ENCODE results near the gene REC8. TPM values are rescaled to one million over a fixed set of nuclear protein-coding genes. Genes with fewer than 3 reads are reported as not detected.
A peak's percentile ranks its signal among the peaks of the same experiment; 100 is the strongest.

The REC8 gene
- total and polyA plus RNA-seq, 2 of the 4 experiments (the other 2 are of a cell fraction) = 0.36 to 3.5 TPM

DNA sequence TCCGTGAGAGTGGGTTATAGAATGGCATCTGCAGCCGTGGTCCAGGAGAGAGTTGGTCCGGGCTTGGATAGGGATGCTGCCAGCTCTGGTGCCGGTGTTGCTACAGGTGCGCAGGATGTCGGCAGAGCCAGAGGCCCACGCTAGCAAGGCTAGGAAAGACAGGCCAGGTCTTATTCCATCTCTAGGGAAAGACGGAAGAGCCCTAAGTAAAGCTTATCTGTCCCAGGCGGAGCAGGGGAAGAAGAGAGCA lies 36.4 kb upstream of the REC8 start:
- peak overlapping the region; percentile 64; the same call in 1 of the 2 replicates for H3K56ac ChIP-seq (ENCODE audit: extremely low read depth, insufficient read depth, low read length)
- H3K36me3 ChIP-seq (ENCODE audit: control insufficient read depth, insufficient read depth, low read length) = peaks cover 23% of the 10 kb centered on the region
- H3K9ac ChIP-seq (ENCODE audit: low read depth, low read length) = peak overlapping the region; percentile 13; the same call in 1 of the 2 replicates
- H2BK120ac ChIP-seq (ENCODE audit: low read depth, low read length) = no peak overlapping the region
- peak overlapping the region; percentile 61 for H4K91ac ChIP-seq (ENCODE audit: insufficient read depth, low read depth, low read length)
- H2BK5ac ChIP-seq (ENCODE audit: low read depth, low read length, poor library complexity, severe bottlenecking) = no peak overlapping the region
- H3K23ac ChIP-seq (ENCODE audit: low read depth, low read length) = peak overlapping the region; percentile 12; the same call in 1 of the 2 replicates
- no TSS peak for BruUV-seq (replicated peaks)
- H3K4me2 ChIP-seq (ENCODE audit: low read depth, low read length) = peak overlapping the region; percentile 87
- H2BK20ac ChIP-seq (ENCODE audit: low read depth, low read length) = no peak overlapping the region
- no peak overlapping the region for H2BK15ac ChIP-seq (ENCODE audit: low read depth, low read length)
- TF ChIP-seq, protein P1, sequence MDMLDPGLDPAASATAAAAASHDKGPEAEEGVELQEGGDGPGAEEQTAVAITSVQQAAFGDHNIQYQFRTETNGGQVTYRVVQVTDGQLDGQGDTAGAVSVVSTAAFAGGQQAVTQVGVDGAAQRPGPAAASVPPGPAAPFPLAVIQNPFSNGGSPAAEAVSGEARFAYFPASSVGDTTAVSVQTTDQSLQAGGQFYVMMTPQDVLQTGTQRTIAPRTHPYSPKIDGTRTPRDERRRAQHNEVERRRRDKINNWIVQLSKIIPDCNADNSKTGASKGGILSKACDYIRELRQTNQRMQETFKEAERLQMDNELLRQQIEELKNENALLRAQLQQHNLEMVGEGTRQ (IDR thresholded peaks at IDR 0.05; ENCODE audit: low read depth, low read length) = no peak
- TF ChIP-seq, protein P2, sequence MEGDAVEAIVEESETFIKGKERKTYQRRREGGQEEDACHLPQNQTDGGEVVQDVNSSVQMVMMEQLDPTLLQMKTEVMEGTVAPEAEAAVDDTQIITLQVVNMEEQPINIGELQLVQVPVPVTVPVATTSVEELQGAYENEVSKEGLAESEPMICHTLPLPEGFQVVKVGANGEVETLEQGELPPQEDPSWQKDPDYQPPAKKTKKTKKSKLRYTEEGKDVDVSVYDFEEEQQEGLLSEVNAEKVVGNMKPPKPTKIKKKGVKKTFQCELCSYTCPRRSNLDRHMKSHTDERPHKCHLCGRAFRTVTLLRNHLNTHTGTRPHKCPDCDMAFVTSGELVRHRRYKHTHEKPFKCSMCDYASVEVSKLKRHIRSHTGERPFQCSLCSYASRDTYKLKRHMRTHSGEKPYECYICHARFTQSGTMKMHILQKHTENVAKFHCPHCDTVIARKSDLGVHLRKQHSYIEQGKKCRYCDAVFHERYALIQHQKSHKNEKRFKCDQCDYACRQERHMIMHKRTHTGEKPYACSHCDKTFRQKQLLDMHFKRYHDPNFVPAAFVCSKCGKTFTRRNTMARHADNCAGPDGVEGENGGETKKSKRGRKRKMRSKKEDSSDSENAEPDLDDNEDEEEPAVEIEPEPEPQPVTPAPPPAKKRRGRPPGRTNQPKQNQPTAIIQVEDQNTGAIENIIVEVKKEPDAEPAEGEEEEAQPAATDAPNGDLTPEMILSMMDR (conservative IDR thresholded peaks at IDR 0.05; ENCODE audit: low read depth, low read length) = no peak
- TF ChIP-seq MAFK (IDR thresholded peaks at IDR 0.05; ENCODE audit: low read depth, low read length) (no peak), NFE2L2 (IDR thresholded peaks at IDR 0.05; ENCODE audit: low read depth, low read length) (no peak), RFX5 (IDR thresholded peaks at IDR 0.05; ENCODE audit: low read depth, low read length) (no peak), CHD1 (IDR thresholded peaks at IDR 0.05; ENCODE audit: low read depth, low read length) (no peak), CEBPB (IDR thresholded peaks at IDR 0.05; ENCODE audit: low read depth, low read length) (no peak), RCOR1 (IDR thresholded peaks at IDR 0.05; ENCODE audit: insufficient replicate concordance, low read length) (no peak), RAD21 (IDR thresholded peaks at IDR 0.05; ENCODE audit: low read length) (no peak), FOS (IDR thresholded peaks at IDR 0.05; ENCODE audit: low read depth, low read length) (no peak), BHLHE40 (IDR thresholded peaks at IDR 0.05; ENCODE audit: low read depth, low read length) (no peak), SMC3 (IDR thresholded peaks at IDR 0.05; ENCODE audit: low read depth, low read length) (no peak), MXI1 (IDR thresholded peaks at IDR 0.05; ENCODE audit: borderline replicate concordance, low read depth, low read length) (no peak)
- POLR2A ChIA-PET (ENCODE audit: unreplicated experiment) = no interaction called here
- 0% methylated on average over 4 of the region's 9 CpGs; no CpG with 5 or more reads in 1 of the 2 experiments for WGBS, 2 experiments (ENCODE audit: extremely low coverage in 2 of 2, insufficient read length in 1 of 2)
- DNase-seq (no peak), ATAC-seq (ENCODE audit: low read depth) (no peak)
- dilution Hi-C loops (cut with HindIII; ENCODE audit: low sequenced_read_pairs, unreplicated experiment) = no loop called here
- H3K9me3 ChIP-seq (ENCODE audit: control insufficient read depth, insufficient read depth, low read length) = no peaks in the 10 kb centered on the region
- H2AK5ac ChIP-seq (ENCODE audit: low read depth, low read length) = no peak overlapping the region; the same call in 1 of the 2 replicates
- H2AFZ ChIP-seq (replicated peaks; ENCODE audit: low read length, poor library complexity) = peak overlapping the region; percentile 99
- H3K14ac ChIP-seq (replicated peaks; ENCODE audit: low read depth, low read length) = peak overlapping the region; percentile 73; the same call in 1 of the 2 replicates
- peaks cover 17 to 38% of the 10 kb centered on the region in 2 experiments; a peak in 3 of 4 replicates for H3K79me1 ChIP-seq (ENCODE audit: low read depth in 1 of 2, low read length in 2 of 2)
- in situ Hi-C loops (cut with MboI; ENCODE audit: low sequenced_read_pairs) = loop anchor here (10.0 to 25.0 kb wide), 3 partner anchors 299 to 1048 kb away; partner anchors contain the start of genes ACIN1, BCL2L2, C14orf119 and PABPN1
- H2AK9ac ChIP-seq (replicated peaks; ENCODE audit: low read depth, low read length, poor library complexity) = peak overlapping the region; percentile 82
- no peak overlapping the region for H4K5ac ChIP-seq (ENCODE audit: low read depth, low read length)
- 0 out of 2 replicates have a peak overlapping the region, but pooled peaks have one; percentile 51 for H3K4ac ChIP-seq (ENCODE audit: low read depth, low read length)
- peaks cover 19% of the 10 kb centered on the region for H3K9me1 ChIP-seq (ENCODE audit: insufficient read depth, low read length)
- peak overlapping the region in 1 of 2 experiments; percentile 20; a peak in 2 of 4 replicates for H4K8ac ChIP-seq (ENCODE audit: low read depth in 2 of 2, low read length in 2 of 2)
- peaks cover 11% of the 10 kb centered on the region; the same call in 1 of the 2 replicates for H4K20me1 ChIP-seq (ENCODE audit: insufficient read depth, low read length)
- H3K18ac ChIP-seq (ENCODE audit: low read depth, low read length) = no peak overlapping the region
- CTCF ChIA-PET = interaction anchor here (0.9 to 1.5 kb wide), 3 partner anchors 8 to 78 kb away, joined by 3 to 4 read pairs (median 3); no protein-coding TSS in a partner anchor
- peak overlapping the region; percentile 97 for H3K4me3 ChIP-seq (ENCODE audit: insufficient read depth, low read depth, low read length)
- no peaks in the 10 kb centered on the region for H3K27me3 ChIP-seq (ENCODE audit: control insufficient read depth, insufficient read depth, low read length)
- intact Hi-C loops (cut with micrococcal nuclease) = no loop called here
- peak overlapping the region; percentile 5; the same call in 1 of the 2 replicates for H3K27ac ChIP-seq (ENCODE audit: insufficient read depth, low read length)
- peaks cover 11% of the 10 kb centered on the region for H3K4me1 ChIP-seq (ENCODE audit: control insufficient read depth, insufficient read depth, low read length)
